SK-N-SH treated with all-trans-retinoic acid at 6 μM for 48 hours (cell line): ENCODE results near the gene TFPI.
"Not testable (repeated sequence)": the region's sequence is repeated elsewhere in the genome, so short reads cannot be mapped to it uniquely, and the experiment has no call there.

ENCODE experiments used
- ATAC-seq: fragments of 200-7000 bp; cut with Tn5 transposase; 3 replicates; pipeline ENCODE4 v1.9.1; 2020; ENCODE audit warnings: mild to moderate bottlenecking, moderate library complexity
- ARNTL ChIP-seq: fragments of 450-650 bp; formaldehyde crosslinking; IDR thresholded peaks from 2 replicates; pipeline ENCODE4 v1.5.0; 2020; ENCODE audit warnings: low read depth, mild to moderate bottlenecking, moderate library complexity, borderline replicate concordance
- BACH2 ChIP-seq: fragments of 250-450 bp; sonication (Bioruptor Pico); IDR thresholded peaks from 2 replicates; pipeline ENCODE4 v1.9.0; 2021; ENCODE audit warnings: mild to moderate bottlenecking, borderline replicate concordance
- CSDC2 ChIP-seq: fragments of 250-450 bp; sonication (Bioruptor Pico); IDR thresholded peaks from 2 replicates; pipeline ENCODE4 v1.5.0; 2020; ENCODE audit warnings: mild to moderate bottlenecking, moderate library complexity
- ESRRG ChIP-seq: fragments of 250-450 bp; sonication (Bioruptor Pico); IDR thresholded peaks from 2 replicates; pipeline ENCODE4 v1.6.1; 2021; ENCODE audit warnings: mild to moderate bottlenecking
- GLIS3 ChIP-seq: fragments of 250-450 bp; sonication (Bioruptor Pico); IDR thresholded peaks from 2 replicates; pipeline ENCODE4 v1.5.0; 2020; ENCODE audit warnings: mild to moderate bottlenecking, moderate library complexity
- ISL1 ChIP-seq: fragments of 250-450 bp; sonication (Bioruptor Pico); IDR thresholded peaks from 2 replicates; pipeline ENCODE4 v2.1.2; 2022; ENCODE audit warnings: mild to moderate bottlenecking, moderate library complexity
- OSR1 ChIP-seq: fragments of 250-450 bp; sonication (Bioruptor Pico); IDR thresholded peaks from 2 replicates; pipeline ENCODE4 v1.8.0; 2022; ENCODE audit warnings: moderate library complexity, mild to moderate bottlenecking, inconsistent platforms
- PPARA ChIP-seq: fragments of 250-450 bp; sonication (Bioruptor Pico); IDR thresholded peaks from 2 replicates; pipeline ENCODE4 v1.5.0; 2020; ENCODE audit warnings: mild to moderate bottlenecking, borderline replicate concordance
- RARB ChIP-seq: fragments of 250-450 bp; sonication (Bioruptor Pico); IDR thresholded peaks from 2 replicates; pipeline ENCODE4 v1.8.0; 2021; ENCODE audit warnings: mild to moderate bottlenecking, moderate library complexity
- SNAI2 ChIP-seq: fragments of 250-450 bp; sonication (Bioruptor Pico); IDR thresholded peaks from 2 replicates; pipeline ENCODE4 v1.5.0; 2020; ENCODE audit warnings: mild to moderate bottlenecking, moderate library complexity
- TCF4 ChIP-seq: fragments of 250-450 bp; sonication (Bioruptor Pico); IDR thresholded peaks from 2 replicates; pipeline ENCODE4 v1.8.0; 2021; ENCODE audit warnings: mild to moderate bottlenecking, moderate library complexity, borderline replicate concordance
- TOX ChIP-seq: fragments of 250-450 bp; sonication (Bioruptor Pico); IDR thresholded peaks from 2 replicates; pipeline ENCODE4 v1.8.0; 2021; ENCODE audit warnings: mild to moderate bottlenecking, moderate library complexity, borderline replicate concordance
- ZC3H10 ChIP-seq: fragments of 250-450 bp; sonication (Bioruptor Pico); IDR thresholded peaks from 2 replicates; pipeline ENCODE4 v1.5.1; 2021; ENCODE audit warnings: mild to moderate bottlenecking, moderate library complexity
- ZFP30 ChIP-seq: fragments of 450-650 bp; formaldehyde crosslinking; IDR thresholded peaks from 2 replicates; pipeline ENCODE4 v1.5.0; 2022; ENCODE audit warnings: mild to moderate bottlenecking, moderate library complexity
- ZNF565 ChIP-seq: fragments of 450-650 bp; formaldehyde crosslinking; conservative IDR thresholded peaks from 2 replicates; pipeline ENCODE4 v1.5.0; 2020; ENCODE audit warnings: low read depth, mild to moderate bottlenecking, moderate library complexity
- ZNF70 ChIP-seq: fragments of 450-650 bp; formaldehyde crosslinking; IDR thresholded peaks from 2 replicates; pipeline ENCODE4 v1.5.0; 2020; ENCODE audit warnings: mild to moderate bottlenecking, moderate library complexity
- ZNF8 ChIP-seq: fragments of 450-650 bp; formaldehyde crosslinking; IDR thresholded peaks from 2 replicates; pipeline ENCODE4 v1.5.0; 2020; ENCODE audit warnings: mild to moderate bottlenecking, moderate library complexity
- TF ChIP-seq, protein P1 (sequence below): fragments of 250-450 bp; sonication (Bioruptor Pico); IDR thresholded peaks from 2 replicates; pipeline ENCODE4 v1.5.0; 2020; ENCODE audit warnings: mild to moderate bottlenecking, moderate library complexity
- TF ChIP-seq, protein P2 (sequence below): fragments of 250-450 bp; sonication (Bioruptor Pico); IDR thresholded peaks from 2 replicates; pipeline ENCODE4 v1.5.1; 2020; ENCODE audit warnings: low read depth, mild to moderate bottlenecking, moderate library complexity
- TF ChIP-seq, protein P3 (sequence below): fragments of 250-450 bp; sonication (Bioruptor Pico); IDR thresholded peaks from 2 replicates; pipeline ENCODE4 v1.8.0; 2021; ENCODE audit warnings: low read depth, mild to moderate bottlenecking, moderate library complexity, borderline replicate concordance
- TF ChIP-seq, protein P4 (sequence below): fragments of 250-450 bp; sonication (Bioruptor Pico); IDR thresholded peaks from 2 replicates; pipeline ENCODE4 v1.8.0; 2020; ENCODE audit warnings: mild to moderate bottlenecking, moderate library complexity, borderline replicate concordance
- TF ChIP-seq, protein P5 (sequence below): fragments of 250-450 bp; sonication (Bioruptor Pico); IDR thresholded peaks from 2 replicates; pipeline ENCODE4 v1.5.1; 2021; ENCODE audit warnings: mild to moderate bottlenecking, moderate library complexity

Gene TFPI

DNA sequence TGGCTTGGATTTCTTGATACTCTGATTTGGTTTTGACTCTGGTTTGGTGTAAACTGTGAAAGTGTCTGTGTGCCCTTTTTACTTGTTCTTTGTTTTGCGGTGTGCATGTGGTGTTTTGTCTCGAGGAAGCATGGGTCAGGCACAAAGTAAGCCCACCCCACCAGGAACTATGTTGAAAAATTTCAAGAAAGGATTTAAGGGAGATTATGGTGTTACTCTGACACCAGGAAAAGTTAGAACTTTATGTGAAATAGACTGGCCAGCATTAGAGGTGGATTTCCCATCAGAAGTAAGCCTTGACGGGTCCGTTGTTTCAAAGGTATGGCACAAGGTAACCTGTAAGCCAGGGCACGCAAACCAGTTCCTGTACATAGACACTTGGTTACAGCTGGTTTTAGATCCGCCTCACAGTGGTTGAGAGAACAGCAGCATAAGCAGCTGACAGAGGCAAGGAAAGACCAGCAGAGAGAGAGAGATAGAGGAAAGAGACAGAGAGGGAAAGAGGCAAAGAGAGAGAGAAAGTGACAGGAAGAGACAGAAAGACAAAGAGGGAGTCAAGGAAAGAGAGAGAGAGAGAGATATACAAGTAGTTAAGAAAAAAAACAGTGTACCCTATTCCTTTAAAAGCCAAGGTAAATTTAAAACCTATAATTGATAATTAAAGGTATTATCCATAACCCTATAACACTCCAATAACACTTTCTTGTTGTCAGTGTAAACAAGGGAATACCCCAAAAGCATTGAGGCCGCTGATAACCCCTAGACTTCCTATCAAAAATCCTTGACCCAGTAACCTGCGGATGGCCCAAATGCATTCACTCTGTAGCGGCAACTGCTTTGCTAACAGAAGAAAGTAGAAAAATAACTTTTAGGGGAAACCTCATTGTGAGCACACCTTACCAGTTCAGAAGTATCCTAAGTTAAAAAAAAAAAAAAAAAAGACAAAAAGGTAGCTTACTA is 42.6 kb downstream of the TFPI start:
- no peak for ATAC-seq
- TF ChIP-seq ZFP30 (no peak), ISL1 (CRISPR knock-in tag) (no peak), ESRRG (CRISPR knock-in tag) (no peak), ARNTL (CRISPR knock-in tag) (no peak), CSDC2 (CRISPR knock-in tag) (no peak), TOX (CRISPR knock-in tag) (no peak), RARB (CRISPR knock-in tag) (no peak), BACH2 (no peak), TCF4 (CRISPR knock-in tag) (no peak)
- TF ChIP-seq, protein P1, sequence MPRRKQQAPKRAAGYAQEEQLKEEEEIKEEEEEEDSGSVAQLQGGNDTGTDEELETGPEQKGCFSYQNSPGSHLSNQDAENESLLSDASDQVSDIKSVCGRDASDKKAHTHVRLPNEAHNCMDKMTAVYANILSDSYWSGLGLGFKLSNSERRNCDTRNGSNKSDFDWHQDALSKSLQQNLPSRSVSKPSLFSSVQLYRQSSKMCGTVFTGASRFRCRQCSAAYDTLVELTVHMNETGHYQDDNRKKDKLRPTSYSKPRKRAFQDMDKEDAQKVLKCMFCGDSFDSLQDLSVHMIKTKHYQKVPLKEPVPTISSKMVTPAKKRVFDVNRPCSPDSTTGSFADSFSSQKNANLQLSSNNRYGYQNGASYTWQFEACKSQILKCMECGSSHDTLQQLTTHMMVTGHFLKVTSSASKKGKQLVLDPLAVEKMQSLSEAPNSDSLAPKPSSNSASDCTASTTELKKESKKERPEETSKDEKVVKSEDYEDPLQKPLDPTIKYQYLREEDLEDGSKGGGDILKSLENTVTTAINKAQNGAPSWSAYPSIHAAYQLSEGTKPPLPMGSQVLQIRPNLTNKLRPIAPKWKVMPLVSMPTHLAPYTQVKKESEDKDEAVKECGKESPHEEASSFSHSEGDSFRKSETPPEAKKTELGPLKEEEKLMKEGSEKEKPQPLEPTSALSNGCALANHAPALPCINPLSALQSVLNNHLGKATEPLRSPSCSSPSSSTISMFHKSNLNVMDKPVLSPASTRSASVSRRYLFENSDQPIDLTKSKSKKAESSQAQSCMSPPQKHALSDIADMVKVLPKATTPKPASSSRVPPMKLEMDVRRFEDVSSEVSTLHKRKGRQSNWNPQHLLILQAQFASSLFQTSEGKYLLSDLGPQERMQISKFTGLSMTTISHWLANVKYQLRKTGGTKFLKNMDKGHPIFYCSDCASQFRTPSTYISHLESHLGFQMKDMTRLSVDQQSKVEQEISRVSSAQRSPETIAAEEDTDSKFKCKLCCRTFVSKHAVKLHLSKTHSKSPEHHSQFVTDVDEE (CRISPR knock-in tag): no peak

DNA sequence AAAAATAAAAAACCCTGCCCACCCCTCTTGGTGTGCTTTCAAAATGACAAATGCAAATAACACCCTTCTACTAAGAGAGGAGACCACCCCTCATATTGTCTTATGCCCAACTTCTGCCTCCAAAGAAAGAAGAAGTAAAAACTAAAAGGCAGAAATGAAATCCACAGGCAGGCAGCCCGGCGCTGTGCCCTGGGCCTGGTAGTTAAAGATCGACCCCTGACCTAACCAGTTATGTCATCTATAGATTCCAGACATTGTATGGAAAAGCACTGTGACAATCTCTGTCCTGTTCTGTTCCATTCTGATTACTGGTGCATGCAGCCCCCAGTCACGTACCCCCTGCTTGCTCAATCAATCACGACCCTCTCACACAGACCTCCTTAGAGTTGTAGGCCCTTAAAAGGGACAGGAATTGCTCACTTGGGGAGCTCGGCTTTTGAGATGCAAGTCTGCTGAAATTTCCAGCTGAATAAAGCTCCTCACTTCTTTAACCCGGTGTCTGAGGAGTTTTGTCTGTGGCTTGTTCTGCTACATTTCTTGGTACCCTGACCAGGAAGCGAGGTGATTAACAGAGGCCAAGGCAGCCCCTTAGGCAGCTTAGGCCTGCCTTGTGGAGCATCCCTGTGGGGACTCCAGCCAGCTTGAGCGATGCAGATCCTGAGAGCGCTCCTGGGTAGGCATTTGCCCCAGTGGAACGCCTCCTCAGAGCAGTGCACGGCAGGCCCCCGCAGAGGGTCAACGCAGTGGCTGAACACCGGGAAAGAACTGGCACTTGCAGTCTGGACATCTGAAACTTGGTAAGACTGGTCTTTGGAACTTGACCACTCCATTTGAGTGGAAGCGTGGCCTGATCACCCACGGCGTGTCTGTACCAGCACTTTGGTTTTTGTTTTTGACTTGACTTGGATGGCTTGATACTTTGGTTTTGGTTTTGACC is 43.5 kb downstream of the TFPI start:
- not testable (repeated sequence) for ATAC-seq

DNA sequence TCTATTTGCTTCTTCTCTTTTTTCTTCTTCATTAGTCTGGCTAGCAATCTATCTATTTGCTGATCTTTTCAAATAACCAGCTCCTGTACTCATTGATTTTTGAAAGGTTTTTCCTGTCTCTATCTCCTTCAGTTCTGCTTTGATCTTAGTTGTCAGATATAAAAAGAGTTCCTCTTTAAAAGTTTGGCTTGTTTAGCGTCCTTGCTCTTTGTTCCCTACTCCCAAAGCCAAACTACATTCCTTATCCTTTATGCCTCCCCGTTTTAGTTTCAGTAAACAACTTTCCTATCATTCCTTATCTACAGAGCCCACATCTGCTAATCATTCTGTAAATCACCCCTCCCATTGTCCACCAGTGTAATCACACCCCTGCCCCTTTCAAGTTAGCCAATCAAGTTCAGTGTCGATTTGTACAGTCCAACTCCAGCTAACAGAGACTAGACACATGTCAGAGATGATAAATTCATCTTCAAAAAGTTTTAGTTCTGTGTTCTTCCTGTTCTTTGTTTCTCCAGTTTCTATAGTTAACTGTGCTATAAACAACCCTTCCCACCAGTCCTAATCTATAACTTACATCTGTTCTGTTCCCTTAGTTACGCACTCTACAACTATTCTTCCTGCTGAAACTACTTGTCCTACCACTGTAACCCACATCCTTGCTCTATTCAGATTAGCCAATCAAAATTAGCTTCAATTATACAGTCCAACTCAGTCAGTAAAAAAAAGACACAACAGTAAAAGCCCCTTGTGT is 44.4 kb downstream of the TFPI start:
- no peak for ATAC-seq
- TF ChIP-seq GLIS3 (CRISPR knock-in tag) (no peak), ZNF70 (CRISPR knock-in tag) (no peak), ZNF8 (CRISPR knock-in tag) (no peak), ZFP30 (no peak), ZC3H10 (no peak), RARB (CRISPR knock-in tag) (no peak), ZNF565 (CRISPR knock-in tag) (no peak), TCF4 (CRISPR knock-in tag) (no peak), CSDC2 (CRISPR knock-in tag) (no peak), ARNTL (CRISPR knock-in tag) (no peak), ISL1 (CRISPR knock-in tag) (no peak), PPARA (CRISPR knock-in tag) (no peak), OSR1 (no peak), BACH2 (no peak), SNAI2 (CRISPR knock-in tag) (no peak)
- TF ChIP-seq, protein P2, sequence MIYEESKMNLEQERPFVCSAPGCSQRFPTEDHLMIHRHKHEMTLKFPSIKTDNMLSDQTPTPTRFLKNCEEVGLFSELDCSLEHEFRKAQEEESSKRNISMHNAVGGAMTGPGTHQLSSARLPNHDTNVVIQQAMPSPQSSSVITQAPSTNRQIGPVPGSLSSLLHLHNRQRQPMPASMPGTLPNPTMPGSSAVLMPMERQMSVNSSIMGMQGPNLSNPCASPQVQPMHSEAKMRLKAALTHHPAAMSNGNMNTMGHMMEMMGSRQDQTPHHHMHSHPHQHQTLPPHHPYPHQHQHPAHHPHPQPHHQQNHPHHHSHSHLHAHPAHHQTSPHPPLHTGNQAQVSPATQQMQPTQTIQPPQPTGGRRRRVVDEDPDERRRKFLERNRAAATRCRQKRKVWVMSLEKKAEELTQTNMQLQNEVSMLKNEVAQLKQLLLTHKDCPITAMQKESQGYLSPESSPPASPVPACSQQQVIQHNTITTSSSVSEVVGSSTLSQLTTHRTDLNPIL (CRISPR knock-in tag): no peak
- TF ChIP-seq, protein P3, sequence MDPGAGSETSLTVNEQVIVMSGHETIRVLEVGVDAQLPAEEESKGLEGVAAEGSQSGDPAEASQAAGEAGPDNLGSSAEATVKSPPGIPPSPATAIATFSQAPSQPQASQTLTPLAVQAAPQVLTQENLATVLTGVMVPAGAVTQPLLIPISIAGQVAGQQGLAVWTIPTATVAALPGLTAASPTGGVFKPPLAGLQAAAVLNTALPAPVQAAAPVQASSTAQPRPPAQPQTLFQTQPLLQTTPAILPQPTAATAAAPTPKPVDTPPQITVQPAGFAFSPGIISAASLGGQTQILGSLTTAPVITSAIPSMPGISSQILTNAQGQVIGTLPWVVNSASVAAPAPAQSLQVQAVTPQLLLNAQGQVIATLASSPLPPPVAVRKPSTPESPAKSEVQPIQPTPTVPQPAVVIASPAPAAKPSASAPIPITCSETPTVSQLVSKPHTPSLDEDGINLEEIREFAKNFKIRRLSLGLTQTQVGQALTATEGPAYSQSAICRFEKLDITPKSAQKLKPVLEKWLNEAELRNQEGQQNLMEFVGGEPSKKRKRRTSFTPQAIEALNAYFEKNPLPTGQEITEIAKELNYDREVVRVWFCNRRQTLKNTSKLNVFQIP (CRISPR knock-in tag): no peak
- TF ChIP-seq, protein P4, sequence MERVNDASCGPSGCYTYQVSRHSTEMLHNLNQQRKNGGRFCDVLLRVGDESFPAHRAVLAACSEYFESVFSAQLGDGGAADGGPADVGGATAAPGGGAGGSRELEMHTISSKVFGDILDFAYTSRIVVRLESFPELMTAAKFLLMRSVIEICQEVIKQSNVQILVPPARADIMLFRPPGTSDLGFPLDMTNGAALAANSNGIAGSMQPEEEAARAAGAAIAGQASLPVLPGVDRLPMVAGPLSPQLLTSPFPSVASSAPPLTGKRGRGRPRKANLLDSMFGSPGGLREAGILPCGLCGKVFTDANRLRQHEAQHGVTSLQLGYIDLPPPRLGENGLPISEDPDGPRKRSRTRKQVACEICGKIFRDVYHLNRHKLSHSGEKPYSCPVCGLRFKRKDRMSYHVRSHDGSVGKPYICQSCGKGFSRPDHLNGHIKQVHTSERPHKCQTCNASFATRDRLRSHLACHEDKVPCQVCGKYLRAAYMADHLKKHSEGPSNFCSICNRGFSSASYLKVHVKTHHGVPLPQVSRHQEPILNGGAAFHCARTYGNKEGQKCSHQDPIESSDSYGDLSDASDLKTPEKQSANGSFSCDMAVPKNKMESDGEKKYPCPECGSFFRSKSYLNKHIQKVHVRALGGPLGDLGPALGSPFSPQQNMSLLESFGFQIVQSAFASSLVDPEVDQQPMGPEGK (CRISPR knock-in tag): no peak
- TF ChIP-seq, protein P5, sequence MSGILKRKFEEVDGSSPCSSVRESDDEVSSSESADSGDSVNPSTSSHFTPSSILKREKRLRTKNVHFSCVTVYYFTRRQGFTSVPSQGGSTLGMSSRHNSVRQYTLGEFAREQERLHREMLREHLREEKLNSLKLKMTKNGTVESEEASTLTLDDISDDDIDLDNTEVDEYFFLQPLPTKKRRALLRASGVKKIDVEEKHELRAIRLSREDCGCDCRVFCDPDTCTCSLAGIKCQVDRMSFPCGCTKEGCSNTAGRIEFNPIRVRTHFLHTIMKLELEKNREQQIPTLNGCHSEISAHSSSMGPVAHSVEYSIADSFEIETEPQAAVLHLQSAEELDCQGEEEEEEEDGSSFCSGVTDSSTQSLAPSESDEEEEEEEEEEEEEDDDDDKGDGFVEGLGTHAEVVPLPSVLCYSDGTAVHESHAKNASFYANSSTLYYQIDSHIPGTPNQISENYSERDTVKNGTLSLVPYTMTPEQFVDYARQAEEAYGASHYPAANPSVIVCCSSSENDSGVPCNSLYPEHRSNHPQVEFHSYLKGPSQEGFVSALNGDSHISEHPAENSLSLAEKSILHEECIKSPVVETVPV (CRISPR knock-in tag): no peak
- TF ChIP-seq, protein P1 (CRISPR knock-in tag): no peak
